GM12878 (cell line): ENCODE measurements around the gene SLC50A1. TPM values are rescaled to one million over a fixed set of nuclear protein-coding genes. Genes with fewer than 3 reads are reported as not detected.

Source experiments
- ATAC-seq: fragments of 200-7000 bp; cut with Tn5 transposase; 3 replicates; pipeline ENCODE4 v1.9.1; 2020; ENCODE audit warnings: mild to moderate bottlenecking, moderate library complexity
- BruUV-seq: library from RNA; stranded (reverse); fragments of 400-500 nt; replicated peaks from 2 replicates; lab custom pipeline; 2021; lab: Mats Ljungman, UMichigan
- CTCF ChIA-PET: fragments of 300-600 bp; sonication (Branson Sonifier 250); formaldehyde crosslinking; extraction: SDS; loops from one replicate; lab custom pipeline; 2021; ENCODE audit warnings: inconsistent platforms; lab: Yijun Ruan, JAX
- POLR2A ChIA-PET: fragments of 350-600 bp; formaldehyde crosslinking; extraction: SDS; loops from one replicate; lab custom pipeline; 2021; ENCODE audit warnings: inconsistent platforms; lab: Charles Lee
- RAD21 ChIA-PET: fragments of 300-600 bp; sonication (Branson Sonifier 250); formaldehyde crosslinking; loops from one replicate; lab custom pipeline; 2023; ENCODE audit warnings: antibody characterized with exemption; ENCODE audit not compliant: unreplicated experiment; lab: Charles Lee
- SMC1A ChIA-PET: fragments of 300-600 bp; sonication (Branson Sonifier 250); formaldehyde crosslinking; loops from one replicate; lab custom pipeline; 2023; ENCODE audit not compliant: unreplicated experiment, uncharacterized antibody; lab: Charles Lee
- DNase-seq: peaks from one replicate; pipeline ENCODE4 v3.0.0-alpha.2; 2011; ENCODE audit warnings: low read depth, low spot score
- FAIRE-seq: peaks from 3 replicates; lab custom pipeline; 2011; peaks lifted over from hg19 to GRCh38; lab: Jason Lieb, UNC
- H2AFZ ChIP-seq: 2 replicates; pipeline ENCODE4 v1.6.0; 2011; ENCODE audit warnings: low read depth, low read length, control low read depth; ENCODE audit not compliant: control insufficient read depth
- H3K27ac ChIP-seq: 2 replicates; pipeline ENCODE4 v1.5.1; 2011; ENCODE audit warnings: control low read depth; ENCODE audit not compliant: control insufficient read depth, insufficient read depth
- H3K27me3 ChIP-seq, 2 experiments: replicated peaks in 1 of 2; 2 replicates each; pipeline versions ENCODE4 v1.6.0 to v1.6.1; 2011; ENCODE audit warnings: low read length in 1 of 2; ENCODE audit not compliant: control insufficient read depth in 2 of 2, insufficient read depth in 2 of 2
- H3K36me3 ChIP-seq, 2 experiments: 2 replicates each; pipeline ENCODE4 v1.5.1; 2011; ENCODE audit warnings: low read length in 1 of 2; ENCODE audit not compliant: control insufficient read depth in 2 of 2, insufficient read depth in 2 of 2
- H3K4me1 ChIP-seq: 2 replicates; pipeline ENCODE4 v1.6.1; 2011; ENCODE audit warnings: mild to moderate bottlenecking, low read length, moderate library complexity, mixed read lengths; ENCODE audit not compliant: control insufficient read depth, insufficient read depth
- H3K4me2 ChIP-seq: 2 replicates; pipeline ENCODE4 v1.6.0; 2011; ENCODE audit warnings: control low read depth; ENCODE audit not compliant: control insufficient read depth, insufficient read depth
- H3K4me3 ChIP-seq: fragments of 200-600 bp; sonication (generic); 2 replicates; pipeline ENCODE4 v1.5.1; 2016
- H3K79me2 ChIP-seq: 2 replicates; pipeline ENCODE4 v1.6.0; 2011; ENCODE audit warnings: low read length; ENCODE audit not compliant: control insufficient read depth, insufficient read depth
- H3K9ac ChIP-seq: 2 replicates; pipeline ENCODE4 v1.8.0; 2011; ENCODE audit warnings: low read length, control low read depth, mixed read lengths; ENCODE audit not compliant: control insufficient read depth, insufficient read depth
- H3K9me3 ChIP-seq: replicated peaks from 3 replicates; pipeline ENCODE4 v1.5.1; 2011; ENCODE audit warnings: mild to moderate bottlenecking, low read length; ENCODE audit not compliant: control insufficient read depth, insufficient read depth
- H4K20me1 ChIP-seq: 2 replicates; pipeline ENCODE4 v1.6.0; 2011; ENCODE audit not compliant: control insufficient read depth, insufficient read depth
- NRF1 ChIP-seq: conservative IDR thresholded peaks from 2 replicates; pipeline ENCODE4 v1.6.1; 2011; ENCODE audit warnings: mild to moderate bottlenecking, low read depth, low read length, improper control_type of control experiment
- POLR2A ChIP-seq: IDR thresholded peaks from 2 replicates; pipeline ENCODE4 v1.6.1; 2011; ENCODE audit warnings: low read depth, mild to moderate bottlenecking, low read length
- POU2F2 ChIP-seq: IDR thresholded peaks from 3 replicates; pipeline ENCODE4 v1.6.1; 2011; ENCODE audit warnings: low read depth, mild to moderate bottlenecking, low read length, borderline replicate concordance
- WGBS: methylation state at CpG from one replicate; pipeline ENCODE4 v1.1.6; 2016; ENCODE audit warnings: low lambda C conversion rate; ENCODE audit not compliant: insufficient replicate concordance, insufficient coverage; ENCODE audit errors: missing lambda C conversion rate; 5-methylcytosine and 5-hydroxymethylcytosine counted together
- in situ Hi-C: fragments of 300-500 bp; cut with MboI; formaldehyde crosslinking; loops from 9 replicates; pipeline ENCODE4 v1.14.3; 2018; ENCODE audit warnings: mixed read lengths
- intact Hi-C: fragments of 100-400 bp; cut with micrococcal nuclease; formaldehyde crosslinking; loops from one replicate; pipeline ENCODE4 v1.14.2; 2022; ENCODE audit not compliant: unreplicated experiment
- polyA plus RNA-seq, 11 experiments: library from polyadenylated mRNA; depleted of rRNA in 4 of 11; unstranded in 6 of 11; stranded (reverse) in 5 of 11; fragments of >200 nt; fragmentation: Nextera tagmentation in 4 of 11; fragmentation: Illumina TruSeq in 1 of 11; extraction: Ambion mirVana in 4 of 11; extraction: Trizol in 1 of 11; gene quantifications; 1 replicate in 1 of 11; 2 replicates in 10 of 11; pipeline versions ENCODE4 v1.2.1 to v1.2.3, GENCODE V29; 2011 to 2016; ENCODE audit warnings: inconsistent platforms in 2 of 11, missing spikeins in 2 of 11, low read depth in 1 of 11
- total RNA-seq, 4 experiments: library from RNA; depleted of rRNA in 3 of 4; stranded (reverse); fragments of >200 nt in 3 of 4; fragmentation: Illumina TruSeq in 1 of 4; extraction: Trizol in 1 of 4; gene quantifications; 2 replicates each; pipeline versions ENCODE4 v1.2.1 to v1.2.3, GENCODE V29; 2013 to 2021
- TF ChIP-seq, protein P1 (sequence below): IDR thresholded peaks from 2 replicates; pipeline ENCODE4 v1.6.1; 2011; ENCODE audit warnings: low read depth, low read length, improper control_type of control experiment, borderline replicate concordance
- TF ChIP-seq, protein P2 (sequence below): IDR thresholded peaks from 2 replicates; pipeline ENCODE4 v1.6.1; 2012; ENCODE audit warnings: improper control_type of control experiment, low read depth, low read length; ENCODE audit not compliant: insufficient replicate concordance

The SLC50A1 gene
- total and polyA plus RNA-seq, 10 of the 15 experiments (the other 5 are each of a cell fraction or from before 2014, with no cell fraction given): 32.5 to 85.6 (median 54.0) TPM

DNA sequence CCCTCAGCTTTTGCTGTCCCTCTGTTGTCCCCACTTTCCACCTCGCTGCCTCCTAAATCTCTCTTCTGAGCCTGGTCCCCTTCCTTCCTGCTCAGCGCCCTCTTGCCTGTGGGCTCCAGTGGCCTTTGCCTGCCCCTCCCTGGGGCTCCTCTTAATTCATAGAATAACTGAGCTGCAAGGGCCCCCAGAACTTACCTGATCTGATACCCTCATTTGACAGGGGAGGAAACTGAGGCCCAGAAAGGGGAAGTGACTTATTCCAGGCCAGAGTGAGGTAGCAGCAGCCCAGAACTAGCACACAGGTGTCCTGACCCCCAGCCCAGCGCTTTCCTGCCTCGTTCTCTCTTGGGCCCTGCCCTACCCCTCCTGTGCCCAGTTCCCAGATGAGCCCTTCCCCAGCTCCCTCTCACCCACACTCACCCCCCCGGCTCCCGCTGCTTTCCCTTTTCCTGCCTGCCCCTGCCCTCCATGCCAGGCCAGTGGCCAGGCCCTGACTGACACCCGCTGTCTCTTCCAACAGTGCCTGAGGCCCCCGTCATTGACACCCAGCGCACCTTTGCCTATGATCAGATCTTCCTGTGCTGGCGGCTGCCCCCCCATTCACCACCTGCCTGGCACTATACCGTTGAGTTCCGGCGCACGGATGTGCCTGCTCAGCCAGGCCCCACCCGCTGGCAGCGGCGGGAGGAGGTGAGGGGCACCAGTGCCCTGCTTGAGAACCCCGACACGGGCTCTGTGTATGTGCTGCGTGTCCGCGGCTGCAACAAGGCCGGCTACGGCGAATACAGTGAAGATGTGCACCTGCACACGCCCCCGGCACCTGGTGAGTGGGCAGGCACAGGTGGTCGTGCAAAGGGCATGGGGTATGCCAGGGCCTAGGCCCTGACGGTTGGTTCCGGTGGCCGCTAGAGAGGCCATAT lies 43.7 kb downstream of the SLC50A1 start:
- CTCF ChIA-PET: interaction anchor here (0.6 to 9.7 kb wide), 5 partner anchors 12 to 295 kb away, joined by 3 to 244 read pairs (median 4); partner anchors contain the start of gene THBS3
- H3K4me2 ChIP-seq: no peak overlapping the region

More for the DNA sequence above, 43.7 kb downstream of the SLC50A1 start:
- RAD21 ChIA-PET: no interaction called here
- no peak for ATAC-seq
- no peak for DNase-seq
- intact Hi-C loops: no loop called here
- Histone ChIP-seq H3K9ac (no peak overlapping the region), H3K27me3 (no peaks in the 10 kb centered on the region), H3K36me3 (no peaks in the 10 kb centered on the region), H3K4me3 (no peak overlapping the region), H2AFZ (no peak overlapping the region), H3K79me2 (no peaks in the 10 kb centered on the region)
- WGBS: 78% methylated on average over 31 of the region's 31 CpGs
- BruUV-seq: no TSS peak
- TF ChIP-seq, protein P1, sequence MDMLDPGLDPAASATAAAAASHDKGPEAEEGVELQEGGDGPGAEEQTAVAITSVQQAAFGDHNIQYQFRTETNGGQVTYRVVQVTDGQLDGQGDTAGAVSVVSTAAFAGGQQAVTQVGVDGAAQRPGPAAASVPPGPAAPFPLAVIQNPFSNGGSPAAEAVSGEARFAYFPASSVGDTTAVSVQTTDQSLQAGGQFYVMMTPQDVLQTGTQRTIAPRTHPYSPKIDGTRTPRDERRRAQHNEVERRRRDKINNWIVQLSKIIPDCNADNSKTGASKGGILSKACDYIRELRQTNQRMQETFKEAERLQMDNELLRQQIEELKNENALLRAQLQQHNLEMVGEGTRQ: no peak
- no peak for TF ChIP-seq POU2F2
- TF ChIP-seq NRF1: no peak
- TF ChIP-seq POLR2A: no peak
- TF ChIP-seq, protein P2, sequence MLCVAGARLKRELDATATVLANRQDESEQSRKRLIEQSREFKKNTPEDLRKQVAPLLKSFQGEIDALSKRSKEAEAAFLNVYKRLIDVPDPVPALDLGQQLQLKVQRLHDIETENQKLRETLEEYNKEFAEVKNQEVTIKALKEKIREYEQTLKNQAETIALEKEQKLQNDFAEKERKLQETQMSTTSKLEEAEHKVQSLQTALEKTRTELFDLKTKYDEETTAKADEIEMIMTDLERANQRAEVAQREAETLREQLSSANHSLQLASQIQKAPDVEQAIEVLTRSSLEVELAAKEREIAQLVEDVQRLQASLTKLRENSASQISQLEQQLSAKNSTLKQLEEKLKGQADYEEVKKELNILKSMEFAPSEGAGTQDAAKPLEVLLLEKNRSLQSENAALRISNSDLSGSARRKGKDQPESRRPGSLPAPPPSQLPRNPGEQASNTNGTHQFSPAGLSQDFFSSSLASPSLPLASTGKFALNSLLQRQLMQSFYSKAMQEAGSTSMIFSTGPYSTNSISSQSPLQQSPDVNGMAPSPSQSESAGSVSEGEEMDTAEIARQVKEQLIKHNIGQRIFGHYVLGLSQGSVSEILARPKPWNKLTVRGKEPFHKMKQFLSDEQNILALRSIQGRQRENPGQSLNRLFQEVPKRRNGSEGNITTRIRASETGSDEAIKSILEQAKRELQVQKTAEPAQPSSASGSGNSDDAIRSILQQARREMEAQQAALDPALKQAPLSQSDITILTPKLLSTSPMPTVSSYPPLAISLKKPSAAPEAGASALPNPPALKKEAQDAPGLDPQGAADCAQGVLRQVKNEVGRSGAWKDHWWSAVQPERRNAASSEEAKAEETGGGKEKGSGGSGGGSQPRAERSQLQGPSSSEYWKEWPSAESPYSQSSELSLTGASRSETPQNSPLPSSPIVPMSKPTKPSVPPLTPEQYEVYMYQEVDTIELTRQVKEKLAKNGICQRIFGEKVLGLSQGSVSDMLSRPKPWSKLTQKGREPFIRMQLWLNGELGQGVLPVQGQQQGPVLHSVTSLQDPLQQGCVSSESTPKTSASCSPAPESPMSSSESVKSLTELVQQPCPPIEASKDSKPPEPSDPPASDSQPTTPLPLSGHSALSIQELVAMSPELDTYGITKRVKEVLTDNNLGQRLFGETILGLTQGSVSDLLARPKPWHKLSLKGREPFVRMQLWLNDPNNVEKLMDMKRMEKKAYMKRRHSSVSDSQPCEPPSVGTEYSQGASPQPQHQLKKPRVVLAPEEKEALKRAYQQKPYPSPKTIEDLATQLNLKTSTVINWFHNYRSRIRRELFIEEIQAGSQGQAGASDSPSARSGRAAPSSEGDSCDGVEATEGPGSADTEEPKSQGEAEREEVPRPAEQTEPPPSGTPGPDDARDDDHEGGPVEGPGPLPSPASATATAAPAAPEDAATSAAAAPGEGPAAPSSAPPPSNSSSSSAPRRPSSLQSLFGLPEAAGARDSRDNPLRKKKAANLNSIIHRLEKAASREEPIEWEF: no peak
- TF ChIP-seq, all 136 proteins: peak for 0
- no peak for FAIRE-seq
- H3K4me1 ChIP-seq: peaks cover 13% of the 10 kb centered on the region
- no peaks in the 10 kb centered on the region for H4K20me1 ChIP-seq
- H3K27ac ChIP-seq: no peak overlapping the region
- SMC1A ChIA-PET: no interaction called here
- H3K9me3 ChIP-seq: no peaks in the 10 kb centered on the region
- POLR2A ChIA-PET: no interaction called here
- in situ Hi-C loops: no loop called here
